ENCODE measurements around the gene MAST4. TPM values are rescaled to one million over a fixed set of nuclear protein-coding genes. Genes with fewer than 3 reads are reported as not detected.

MAST4 gene
- total RNA-seq, 1 donor from 2014 or later = 0.99 TPM

DNA sequence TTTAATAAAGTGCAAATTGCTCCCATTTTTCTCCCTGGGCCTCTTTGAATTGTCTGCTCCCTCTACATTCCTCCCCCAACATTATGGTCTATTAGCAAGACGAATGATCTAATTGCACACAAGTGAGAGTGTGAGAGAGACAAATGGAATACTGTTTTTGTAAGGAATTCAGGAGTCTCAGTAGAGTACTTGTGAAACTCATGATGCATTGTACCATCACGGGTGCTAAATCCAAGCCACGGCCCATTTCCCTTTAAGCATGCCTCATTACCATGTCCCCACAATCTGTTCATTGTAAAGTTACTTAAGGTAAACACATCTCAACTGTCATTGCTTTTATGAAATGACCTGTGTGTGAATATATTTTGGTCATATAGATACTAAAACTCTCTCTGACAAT is 537.6 kb downstream of the MAST4 start:
- H3K27me3 Mint-ChIP-seq (ENCODE audit: insufficient read depth, low read depth) = no peaks in the 10 kb centered on the region
- H3K4me3 ChIP-seq = no peak overlapping the region
- no peak overlapping the region for H3K4me2 ChIP-seq
- H3K36me3 ChIP-seq = no peaks in the 10 kb centered on the region
- H3K9me3 Mint-ChIP-seq = no peaks in the 10 kb centered on the region
- no peaks in the 10 kb centered on the region for H3K9me3 ChIP-seq (ENCODE audit: low read depth)
- no peaks in the 10 kb centered on the region for H3F3A ChIP-seq (ENCODE audit: low read depth)
- peaks cover 2% of the 10 kb centered on the region for H3K36me3 Mint-ChIP-seq
- no peaks in the 10 kb centered on the region for H3K4me1 ChIP-seq
- TF ChIP-seq EZH2 (IDR thresholded peaks at IDR 0.05) = no peak
- TF ChIP-seq, protein P1, sequence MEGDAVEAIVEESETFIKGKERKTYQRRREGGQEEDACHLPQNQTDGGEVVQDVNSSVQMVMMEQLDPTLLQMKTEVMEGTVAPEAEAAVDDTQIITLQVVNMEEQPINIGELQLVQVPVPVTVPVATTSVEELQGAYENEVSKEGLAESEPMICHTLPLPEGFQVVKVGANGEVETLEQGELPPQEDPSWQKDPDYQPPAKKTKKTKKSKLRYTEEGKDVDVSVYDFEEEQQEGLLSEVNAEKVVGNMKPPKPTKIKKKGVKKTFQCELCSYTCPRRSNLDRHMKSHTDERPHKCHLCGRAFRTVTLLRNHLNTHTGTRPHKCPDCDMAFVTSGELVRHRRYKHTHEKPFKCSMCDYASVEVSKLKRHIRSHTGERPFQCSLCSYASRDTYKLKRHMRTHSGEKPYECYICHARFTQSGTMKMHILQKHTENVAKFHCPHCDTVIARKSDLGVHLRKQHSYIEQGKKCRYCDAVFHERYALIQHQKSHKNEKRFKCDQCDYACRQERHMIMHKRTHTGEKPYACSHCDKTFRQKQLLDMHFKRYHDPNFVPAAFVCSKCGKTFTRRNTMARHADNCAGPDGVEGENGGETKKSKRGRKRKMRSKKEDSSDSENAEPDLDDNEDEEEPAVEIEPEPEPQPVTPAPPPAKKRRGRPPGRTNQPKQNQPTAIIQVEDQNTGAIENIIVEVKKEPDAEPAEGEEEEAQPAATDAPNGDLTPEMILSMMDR (IDR thresholded peaks at IDR 0.05) = no peak
- TF ChIP-seq EZH2phosphoT487 (IDR thresholded peaks at IDR 0.05) = no peak
- no peak overlapping the region for H3K9ac ChIP-seq
- H3K4me3 Mint-ChIP-seq = no peak overlapping the region
- H3K4me1 Mint-ChIP-seq = peaks cover under 1% of the 10 kb centered on the region
- no peaks in the 10 kb centered on the region for H3K27me3 ChIP-seq
- H2AFZ ChIP-seq (replicated peaks) = no peak overlapping the region
- H3K79me2 ChIP-seq (ENCODE audit: low read depth) = no peaks in the 10 kb centered on the region
- no peak for DNase-seq (ENCODE audit: low spot score)
- H3K27ac ChIP-seq = no peak overlapping the region
- H3K27ac Mint-ChIP-seq = no peak overlapping the region
- H4K20me1 ChIP-seq (ENCODE audit: low read depth) = no peaks in the 10 kb centered on the region

DNA sequence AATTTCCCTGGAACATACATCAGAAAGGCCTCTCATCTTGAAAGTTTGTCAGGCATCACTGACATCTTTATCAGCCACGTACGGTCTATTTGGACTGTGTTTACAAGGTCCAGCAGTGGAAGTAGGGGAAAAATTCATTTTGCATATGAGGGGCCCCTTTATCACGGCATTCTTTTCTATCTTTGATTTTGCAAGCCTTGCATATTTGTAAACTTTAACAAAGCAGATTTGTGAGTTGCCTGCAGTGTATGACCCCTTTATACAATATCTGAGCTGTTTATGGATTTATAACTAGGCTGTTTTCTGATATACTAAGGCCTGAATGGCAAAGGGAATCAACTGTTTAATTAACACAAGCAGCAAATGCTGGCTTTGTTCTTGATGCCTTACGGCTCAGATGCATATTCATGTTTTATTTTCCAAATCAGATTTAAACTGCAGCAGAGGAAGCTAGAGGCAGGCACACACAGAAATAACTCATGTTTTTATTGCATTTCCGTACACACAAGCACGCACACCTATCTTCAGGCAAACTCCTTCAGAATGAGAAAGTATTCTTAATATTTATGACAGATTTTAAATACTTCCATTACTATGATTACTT is 539.3 kb downstream of the MAST4 start:
- Histone ChIP-seq H3K79me2 (ENCODE audit: low read depth) (no peaks in the 10 kb centered on the region), H3K27ac (no peak overlapping the region), H3K4me3 (no peak overlapping the region), H3K27me3 (no peaks in the 10 kb centered on the region), H3K9ac (no peak overlapping the region), H3K4me2 (no peak overlapping the region), H3K9me3 (ENCODE audit: low read depth) (no peaks in the 10 kb centered on the region), H3K36me3 (no peaks in the 10 kb centered on the region), H2AFZ (replicated peaks) (no peak overlapping the region), H3F3A (ENCODE audit: low read depth) (no peaks in the 10 kb centered on the region), H3K4me1 (no peaks in the 10 kb centered on the region), H4K20me1 (ENCODE audit: low read depth) (no peaks in the 10 kb centered on the region)
- DNase-seq (ENCODE audit: low spot score) = no peak
- H3K4me3 Mint-ChIP-seq = no peak overlapping the region
- peaks cover 6% of the 10 kb centered on the region for H3K27me3 Mint-ChIP-seq (ENCODE audit: insufficient read depth, low read depth)
- no peaks in the 10 kb centered on the region for H3K9me3 Mint-ChIP-seq
- TF ChIP-seq EZH2 (IDR thresholded peaks at IDR 0.05) (no peak), EZH2phosphoT487 (IDR thresholded peaks at IDR 0.05) (no peak)
- TF ChIP-seq, protein P1 (IDR thresholded peaks at IDR 0.05) = no peak
- peaks cover 4% of the 10 kb centered on the region for H3K4me1 Mint-ChIP-seq
- H3K27ac Mint-ChIP-seq = no peak overlapping the region
- peaks cover 2% of the 10 kb centered on the region for H3K36me3 Mint-ChIP-seq

DNA sequence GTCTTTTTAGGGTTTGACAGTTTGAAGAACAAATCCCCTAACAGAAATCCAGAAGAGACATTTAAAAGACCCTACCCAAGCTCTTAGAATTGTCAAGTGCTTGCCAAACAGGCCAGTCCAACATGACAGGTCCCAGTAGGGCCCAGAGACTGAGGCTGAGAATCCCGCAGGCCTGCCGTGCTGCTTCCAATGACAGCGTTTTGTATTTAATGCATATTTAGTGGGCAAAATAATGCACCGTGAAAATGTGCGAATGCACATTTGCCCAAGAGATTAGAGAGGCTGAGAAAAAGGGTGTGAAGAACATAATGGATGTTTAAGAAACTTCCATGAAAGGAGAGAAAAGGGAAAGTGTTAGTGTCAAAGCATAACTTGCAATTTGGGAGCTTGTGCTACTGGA is 542.8 kb downstream of the MAST4 start:
- no peak overlapping the region for H3K27ac Mint-ChIP-seq

More for the DNA sequence above, 542.8 kb downstream of the MAST4 start:
- TF ChIP-seq EZH2phosphoT487 (IDR thresholded peaks at IDR 0.05) = no peak
- no peak for TF ChIP-seq EZH2 (IDR thresholded peaks at IDR 0.05)
- TF ChIP-seq, protein P1 (IDR thresholded peaks at IDR 0.05) = no peak
- Histone ChIP-seq H3F3A (ENCODE audit: low read depth) (no peaks in the 10 kb centered on the region), H3K36me3 (no peaks in the 10 kb centered on the region), H3K4me2 (no peak overlapping the region), H3K4me3 (no peak overlapping the region), H3K9me3 (ENCODE audit: low read depth) (no peaks in the 10 kb centered on the region), H2AFZ (replicated peaks) (no peak overlapping the region), H3K27ac (no peak overlapping the region), H3K4me1 (no peaks in the 10 kb centered on the region), H4K20me1 (ENCODE audit: low read depth) (no peaks in the 10 kb centered on the region), H3K79me2 (ENCODE audit: low read depth) (no peaks in the 10 kb centered on the region), H3K27me3 (no peaks in the 10 kb centered on the region), H3K9ac (no peak overlapping the region)
- no peak for DNase-seq (ENCODE audit: low spot score)
- Mint-ChIP-seq H3K4me3 (no peak overlapping the region), H3K36me3 (peaks cover 6% of the 10 kb centered on the region), H3K4me1 (peaks cover 4% of the 10 kb centered on the region), H3K9me3 (no peaks in the 10 kb centered on the region), H3K27me3 (ENCODE audit: insufficient read depth, low read depth) (peaks cover 6% of the 10 kb centered on the region)

Data from neural progenitor cell (in vitro differentiated cells).